CD4-positive, alpha-beta memory T cell (primary cell): ENCODE measurements around the gene PPP2R2B. TPM values are rescaled to one million over a fixed set of nuclear protein-coding genes. Genes with fewer than 3 reads are reported as not detected.

Experiments used
- CTCF ChIA-PET: fragments of 350-600 bp; sonication (Branson Sonifier 250); formaldehyde crosslinking; loops from one replicate; lab custom pipeline; 2021; ENCODE audit warnings: inconsistent platforms; ENCODE audit not compliant: partially characterized antibody; lab: Charles Lee
- POLR2A ChIA-PET: fragments of 350-600 bp; sonication (Branson Sonifier 250); formaldehyde crosslinking; loops from one replicate; lab custom pipeline; 2021; ENCODE audit not compliant: partially characterized antibody; lab: Charles Lee
- DNase-seq, 5 donors: peaks; one replicate each; pipeline versions ENCODE4 v3.0.0 to v3.0.0-alpha.2; 2020 to 2022; ENCODE audit warnings: mixed read lengths in 1 of 5
- H3K27ac ChIP-seq: one replicate; pipeline ENCODE4 v1.7.0; 2013; ENCODE audit warnings: low read depth, low read length
- H3K27me3 ChIP-seq: 2 replicates; pipeline ENCODE4 v1.7.0; 2013; ENCODE audit warnings: mild to moderate bottlenecking, low read length, moderate library complexity; ENCODE audit not compliant: insufficient read depth
- H3K36me3 ChIP-seq: 2 replicates; pipeline ENCODE4 v1.7.0; 2013; ENCODE audit warnings: mild to moderate bottlenecking, low read length, moderate library complexity; ENCODE audit not compliant: insufficient read depth
- H3K4me1 ChIP-seq: 2 replicates; pipeline ENCODE4 v1.7.0; 2013; ENCODE audit warnings: mild to moderate bottlenecking, low read length, moderate library complexity; ENCODE audit not compliant: insufficient read depth
- H3K4me3 ChIP-seq, 2 donors: one replicate each; pipeline ENCODE4 v1.7.0; 2013; ENCODE audit warnings: low read length in 2 of 2, mild to moderate bottlenecking in 1 of 2
- H3K9me3 ChIP-seq, 2 donors: one replicate each; pipeline ENCODE4 v1.7.0; 2013; ENCODE audit warnings: low read length in 2 of 2, control low read depth in 1 of 2; ENCODE audit not compliant: control insufficient read depth in 1 of 2
- H3K27ac Mint-ChIP-seq, 7 donors: one replicate each; pipeline ENCODE4 v1.8.0; 2020 to 2021; ENCODE audit warnings: mixed read lengths in 7 of 7, mild to moderate bottlenecking in 6 of 7, inconsistent platforms in 3 of 7, moderate library complexity in 3 of 7
- H3K27me3 Mint-ChIP-seq, 2 donors: one replicate each; pipeline ENCODE4 v1.8.0; 2020 to 2021; ENCODE audit warnings: mixed read lengths in 2 of 2
- H3K36me3 Mint-ChIP-seq, 2 donors: one replicate each; pipeline ENCODE4 v1.8.0; 2020 to 2021; ENCODE audit warnings: mixed read lengths in 2 of 2, inconsistent platforms in 1 of 2, mild to moderate bottlenecking in 1 of 2
- H3K4me1 Mint-ChIP-seq, 4 donors: one replicate each; pipeline ENCODE4 v1.8.0; 2020 to 2021; ENCODE audit warnings: mixed read lengths in 4 of 4, mild to moderate bottlenecking in 1 of 4
- H3K4me3 Mint-ChIP-seq, 8 donors: one replicate each; pipeline ENCODE4 v1.8.0; 2020 to 2021; ENCODE audit warnings: mixed read lengths in 8 of 8, mild to moderate bottlenecking in 7 of 8, moderate library complexity in 6 of 8, inconsistent platforms in 3 of 8
- H3K9me3 Mint-ChIP-seq, 8 donors: one replicate each; pipeline ENCODE4 v1.8.0; 2020 to 2021; ENCODE audit warnings: mixed read lengths in 8 of 8, mild to moderate bottlenecking in 5 of 8, inconsistent platforms in 3 of 8, moderate library complexity in 1 of 8
- intact Hi-C: fragments of 100-400 bp; cut with micrococcal nuclease; formaldehyde crosslinking; loops from one replicate; pipeline ENCODE4 v1.15.1; 2023
- polyA plus RNA-seq, 2 donors: library from polyadenylated mRNA; unstranded; fragments of 300-500 nt; fragmentation: Illumina TruSeq; gene quantifications; one replicate each; pipeline ENCODE4 v1.2.3, GENCODE V29; 2021
- total RNA-seq, 2 experiments: library from RNA; stranded (reverse); gene quantifications; one replicate each; pipeline ENCODE4 v1.2.3, GENCODE V29; 2021

The PPP2R2B gene
- total and polyA plus RNA-seq, 4 experiments from 2014 or later: 3.1 to 13.0 (median 6.7) TPM

DNA sequence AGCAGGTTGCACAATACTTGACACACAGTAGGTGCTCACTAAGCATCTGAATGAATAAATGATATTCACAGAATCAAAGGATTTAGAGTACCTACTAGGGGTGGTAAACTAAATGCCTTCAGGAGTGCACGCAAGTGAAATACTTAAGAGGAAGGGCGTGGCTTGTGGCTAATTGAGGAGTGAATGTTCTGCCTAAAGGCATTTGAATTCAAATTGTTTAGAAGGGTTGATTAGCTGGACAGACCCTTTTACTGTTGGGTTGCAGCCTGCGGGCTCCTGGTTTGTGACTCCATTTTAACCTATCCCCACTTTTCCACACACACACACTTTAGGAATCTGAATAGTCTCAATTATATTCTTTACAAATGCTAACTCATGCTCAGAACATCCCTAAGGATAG is 63.1 kb downstream of the PPP2R2B start:
- no peaks in the 10 kb centered on the region for H3K27me3 Mint-ChIP-seq
- intact Hi-C loops: no loop called here
- no peak for DNase-seq
- no peak overlapping the region for H3K4me3 Mint-ChIP-seq
- Histone ChIP-seq H3K27me3 (no peaks in the 10 kb centered on the region), H3K9me3 (no peaks in the 10 kb centered on the region), H3K36me3 (no peaks in the 10 kb centered on the region), H3K4me3 (no peak overlapping the region), H3K4me1 (peaks cover 6% of the 10 kb centered on the region), H3K27ac (no peak overlapping the region)
- POLR2A ChIA-PET: no interaction called here
- peaks cover 3 to 20% (median 11%) of the 10 kb centered on the region in 4 donors for H3K4me1 Mint-ChIP-seq
- H3K27ac Mint-ChIP-seq: no peak overlapping the region
- H3K9me3 Mint-ChIP-seq: no peaks in the 10 kb centered on the region
- CTCF ChIA-PET: no interaction called here
- no peaks in the 10 kb centered on the region for H3K36me3 Mint-ChIP-seq

DNA sequence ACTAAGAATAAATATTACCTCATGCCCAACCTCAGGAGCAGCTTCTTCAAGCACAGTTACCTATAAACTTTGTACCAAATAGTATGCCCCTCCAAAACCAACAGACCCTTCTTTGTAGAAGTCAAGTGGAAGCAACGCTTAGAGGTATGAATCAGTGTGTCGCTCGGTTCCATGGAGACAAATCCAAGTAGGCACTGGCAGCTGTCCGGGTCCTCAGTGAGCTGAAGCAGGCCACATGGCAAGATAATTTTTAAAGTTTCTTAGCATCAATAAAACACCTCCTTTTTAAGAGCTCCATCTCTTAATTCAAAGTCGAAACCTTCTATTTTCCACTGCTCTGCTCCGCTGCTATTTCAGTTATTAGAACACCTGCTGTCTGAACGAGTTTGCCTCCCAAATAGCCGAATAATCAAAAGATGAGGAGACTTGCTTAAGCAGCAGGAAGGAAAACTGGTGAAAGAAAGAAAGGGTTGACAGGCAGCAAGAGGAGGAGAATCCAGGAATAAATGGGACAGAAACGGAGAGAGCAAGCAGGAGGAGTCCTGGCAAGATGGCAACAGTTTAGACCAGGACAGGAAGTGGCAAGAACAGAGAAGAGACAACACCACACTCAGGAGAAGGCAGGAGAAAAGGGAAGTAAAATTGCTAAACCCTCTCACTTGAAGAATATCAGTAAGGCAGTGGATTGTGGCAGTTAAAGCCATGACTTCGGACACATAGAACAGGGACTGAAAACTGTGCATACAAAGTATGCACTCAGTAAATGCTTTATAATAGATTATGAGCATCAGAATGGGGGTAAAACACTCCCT is 65.0 kb downstream of the PPP2R2B start:
- intact Hi-C loops: no loop called here
- peak overlapping the region in 1 of 7 donors; percentile 21 for H3K27ac Mint-ChIP-seq
- Histone ChIP-seq H3K27me3 (no peaks in the 10 kb centered on the region), H3K27ac (no peak overlapping the region), H3K9me3 (no peaks in the 10 kb centered on the region), H3K36me3 (no peaks in the 10 kb centered on the region), H3K4me1 (peaks cover 6% of the 10 kb centered on the region), H3K4me3 (no peak overlapping the region)
- H3K4me1 Mint-ChIP-seq: peaks cover 3 to 20% (median 11%) of the 10 kb centered on the region in 4 donors
- H3K4me3 Mint-ChIP-seq: peak overlapping the region in 3 of 8 donors; percentile 1 to 40 (median 29)
- H3K36me3 Mint-ChIP-seq: peaks cover 0 to 6% of the 10 kb centered on the region in 2 donors
- DNase-seq: no peak
- H3K27me3 Mint-ChIP-seq: no peaks in the 10 kb centered on the region
- POLR2A ChIA-PET: interaction anchor here (1.2 kb wide), 1 partner anchor 62 kb away, joined by 3 read pairs; no protein-coding TSS in a partner anchor
- CTCF ChIA-PET: no interaction called here
- H3K9me3 Mint-ChIP-seq: peaks cover 0 to 3% (median 0%) of the 10 kb centered on the region in 8 donors

- no peak overlapping the region for H3K4me3 ChIP-seq
- POLR2A ChIA-PET: no interaction called here
- no peak overlapping the region for H3K4me3 Mint-ChIP-seq
- H3K27ac Mint-ChIP-seq: peak overlapping the region in 1 of 7 donors; percentile 10
- peaks cover 0 to 11% of the 10 kb centered on the region in 2 donors for H3K36me3 Mint-ChIP-seq
- no peaks in the 10 kb centered on the region for H3K27me3 ChIP-seq
- H3K27ac ChIP-seq: no peak overlapping the region
- intact Hi-C loops: no loop called here
- DNase-seq: no peak
- H3K36me3 ChIP-seq: no peaks in the 10 kb centered on the region
- peaks cover 0 to 1% (median 0%) of the 10 kb centered on the region in 4 donors for H3K4me1 Mint-ChIP-seq
- H3K27me3 Mint-ChIP-seq: no peaks in the 10 kb centered on the region
- H3K9me3 Mint-ChIP-seq: peaks cover 0 to 3% (median 0%) of the 10 kb centered on the region in 8 donors
- CTCF ChIA-PET: no interaction called here
- no peaks in the 10 kb centered on the region for H3K9me3 ChIP-seq
- no peaks in the 10 kb centered on the region for H3K4me1 ChIP-seq
Measured at GRCh38 chr5:146805081-146805480, 73.5 kb downstream of the PPP2R2B start.

DNA sequence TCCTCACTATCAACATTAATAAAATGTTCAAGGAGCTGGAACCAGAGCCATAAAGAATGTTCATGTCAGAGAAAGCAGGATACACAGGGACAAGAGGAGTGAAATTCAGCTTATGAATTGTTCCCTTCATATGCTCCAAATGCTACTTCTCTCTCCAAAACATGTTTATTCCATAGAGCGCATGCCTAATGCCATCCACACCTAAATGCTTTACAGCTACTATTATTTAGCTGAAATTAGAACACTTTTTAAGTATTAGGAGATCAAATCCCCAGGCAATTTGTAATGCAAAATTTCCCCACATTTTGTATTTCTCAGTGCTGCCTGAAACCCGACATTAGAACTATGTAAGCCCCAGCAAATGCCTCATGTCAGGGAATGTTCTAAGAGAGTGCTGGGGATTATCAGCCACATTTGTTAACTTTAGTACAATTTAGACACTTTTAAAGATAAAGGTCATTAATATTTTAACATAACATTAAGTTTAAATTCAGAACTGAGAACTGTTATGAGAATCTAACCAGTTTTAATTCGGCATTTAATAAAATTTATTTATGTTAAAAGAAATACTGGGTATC is 75.5 kb downstream of the PPP2R2B start:
- no peak overlapping the region for H3K4me3 ChIP-seq
- no peak overlapping the region for H3K27ac ChIP-seq
- Mint-ChIP-seq H3K4me1 (peaks cover 0 to 8% (median 0%) of the 10 kb centered on the region in 4 donors), H3K27ac (no peak overlapping the region), H3K27me3 (no peaks in the 10 kb centered on the region), H3K9me3 (peaks cover 0 to 1% (median 0%) of the 10 kb centered on the region in 8 donors), H3K4me3 (no peak overlapping the region), H3K36me3 (peaks cover 0 to under 1% of the 10 kb centered on the region in 2 donors)
- H3K4me1 ChIP-seq: no peaks in the 10 kb centered on the region
- H3K27me3 ChIP-seq: no peaks in the 10 kb centered on the region
- POLR2A ChIA-PET: no interaction called here
- intact Hi-C loops: no loop called here
- CTCF ChIA-PET: no interaction called here
- H3K9me3 ChIP-seq: no peaks in the 10 kb centered on the region
- H3K36me3 ChIP-seq: no peaks in the 10 kb centered on the region
- DNase-seq: no peak

GRCh38 chr5:146799671-146800070 is 78.9 kb downstream of the PPP2R2B start:
- H3K27ac Mint-ChIP-seq: no peak overlapping the region
- no peaks in the 10 kb centered on the region for H3K9me3 ChIP-seq
- H3K4me1 Mint-ChIP-seq: peaks cover 0 to 22% (median 15%) of the 10 kb centered on the region in 4 donors
- H3K27me3 Mint-ChIP-seq: no peaks in the 10 kb centered on the region
- peaks cover 0 to 1% (median 0%) of the 10 kb centered on the region in 8 donors for H3K9me3 Mint-ChIP-seq
- ChIA-PET CTCF (interaction anchor here (1.0 kb wide), 1 partner anchor 166 kb away, joined by 3 read pairs; no protein-coding TSS in a partner anchor), POLR2A (no interaction called here)
- intact Hi-C loops: no loop called here
- no peaks in the 10 kb centered on the region for H3K36me3 Mint-ChIP-seq
- H3K4me1 ChIP-seq: no peaks in the 10 kb centered on the region
- no peaks in the 10 kb centered on the region for H3K27me3 ChIP-seq
- H3K27ac ChIP-seq: no peak overlapping the region
- no peak overlapping the region for H3K4me3 Mint-ChIP-seq
- H3K4me3 ChIP-seq: no peak overlapping the region
- no peaks in the 10 kb centered on the region for H3K36me3 ChIP-seq
- DNase-seq: no peak

GRCh38 chr5:146799231-146799630 is 79.3 kb downstream of the PPP2R2B start:
- H3K4me3 ChIP-seq: no peak overlapping the region
- no peak for DNase-seq
- CTCF ChIA-PET: interaction anchor here (1.0 kb wide), 1 partner anchor 166 kb away, joined by 3 read pairs; no protein-coding TSS in a partner anchor
- intact Hi-C loops: no loop called here
- POLR2A ChIA-PET: no interaction called here
- Mint-ChIP-seq H3K4me1 (peaks cover 4 to 27% (median 19%) of the 10 kb centered on the region in 4 donors), H3K9me3 (peaks cover 0 to 1% (median 0%) of the 10 kb centered on the region in 8 donors), H3K27me3 (no peaks in the 10 kb centered on the region), H3K36me3 (no peaks in the 10 kb centered on the region), H3K4me3 (no peak overlapping the region), H3K27ac (no peak overlapping the region)
- H3K27ac ChIP-seq: no peak overlapping the region
- H3K4me1 ChIP-seq: peaks cover 2% of the 10 kb centered on the region
- no peaks in the 10 kb centered on the region for H3K9me3 ChIP-seq
- H3K27me3 ChIP-seq: no peaks in the 10 kb centered on the region
- no peaks in the 10 kb centered on the region for H3K36me3 ChIP-seq

DNA sequence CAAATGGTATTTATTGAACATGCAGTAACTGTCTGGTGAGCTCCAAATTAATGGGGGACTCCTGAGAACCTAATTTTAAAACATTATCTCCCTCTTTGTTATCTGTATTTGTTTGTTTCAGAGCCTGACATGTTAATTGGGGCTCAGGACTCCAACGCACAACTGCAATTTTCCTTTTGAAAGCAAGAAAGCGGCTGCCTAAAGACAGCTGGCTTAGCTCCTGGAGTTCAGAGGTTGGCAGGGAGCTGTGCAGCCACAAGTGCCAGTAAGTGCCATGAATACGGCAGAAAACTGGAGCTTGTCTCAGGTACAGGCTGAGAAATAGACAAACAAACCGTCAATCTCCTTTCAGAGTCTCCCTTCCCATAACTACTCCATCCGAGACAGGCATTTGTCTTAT is 80.9 kb downstream of the PPP2R2B start:
- Histone ChIP-seq H3K27ac (no peak overlapping the region), H3K27me3 (no peaks in the 10 kb centered on the region), H3K9me3 (no peaks in the 10 kb centered on the region), H3K36me3 (no peaks in the 10 kb centered on the region), H3K4me1 (peaks cover 10% of the 10 kb centered on the region), H3K4me3 (no peak overlapping the region)
- ChIA-PET POLR2A (no interaction called here), CTCF (interaction anchor here (1.0 to 1.1 kb wide), 3 partner anchors 8 to 168 kb away, joined by 3 to 4 read pairs (median 3); no protein-coding TSS in a partner anchor)
- Mint-ChIP-seq H3K36me3 (no peaks in the 10 kb centered on the region), H3K9me3 (peaks cover 0 to 1% (median 0%) of the 10 kb centered on the region in 8 donors), H3K27me3 (no peaks in the 10 kb centered on the region), H3K27ac (peak overlapping the region in 1 of 7 donors; percentile 37), H3K4me3 (no peak overlapping the region), H3K4me1 (peaks cover 7 to 37% (median 24%) of the 10 kb centered on the region in 4 donors)
- no peak for DNase-seq
- intact Hi-C loops: no loop called here
